Pancreas (tissue), 10 donors: Measurements from ENCODE around the gene ADGRV1. TPM values are rescaled to one million over a fixed set of nuclear protein-coding genes. Genes with fewer than 3 reads are reported as not detected.

Source experiments
- ATAC-seq, 4 donors: fragments of 200-7000 bp; cut with Tn5 transposase; one replicate each; pipeline versions ENCODE4 v1.8.0 to v1.9.1; 2020; ENCODE audit warnings: mild to moderate bottlenecking in 4 of 4, moderate library complexity in 4 of 4
- DNase-seq, 6 donors: peaks; one replicate each; pipeline ENCODE4 v3.0.0-alpha.2; 2020
- FAIRE-seq: peaks from 2 replicates; lab custom pipeline; 2012; peaks lifted over from hg19 to GRCh38; lab: Jason Lieb, UNC
- H3K27ac ChIP-seq, 4 donors: fragments of 200-600 bp; sonication (generic); 1 replicate in 3 of 4; 2 replicates in 1 of 4; pipeline versions ENCODE4 v1.5.0 to v1.8.0; 2020
- H3K27me3 ChIP-seq, 4 donors: fragments of 200-600 bp; one replicate each; pipeline ENCODE4 v1.8.0; 2021
- H3K36me3 ChIP-seq, 3 donors: fragments of 200-600 bp; sonication (generic) in 1 of 3; one replicate each; pipeline versions ENCODE4 v1.5.0 to v1.8.0; 2020 to 2021
- H3K4me1 ChIP-seq, 3 donors: fragments of 200-600 bp; one replicate each; pipeline ENCODE4 v1.8.0; 2021
- H3K4me3 ChIP-seq, 4 donors: fragments of 200-600 bp; sonication (generic) in 2 of 4; one replicate each; pipeline versions ENCODE4 v1.5.0 to v1.8.0; 2020 to 2021
- H3K9me3 ChIP-seq, 4 donors: fragments of 200-600 bp; one replicate each; pipeline ENCODE4 v1.8.0; 2021
- WGBS, 2 donors: extraction: QIAGEN DNeasy Blood & Tissue Kit; methylation state at CpG; one replicate each; pipeline ENCODE4 v1.1.7; 2013; 5-methylcytosine and 5-hydroxymethylcytosine counted together
- intact Hi-C, 3 donors: fragments of 100-400 bp; cut with DNase I; formaldehyde crosslinking; loops; one replicate each; pipeline versions ENCODE4 v1.11.1 to v1.14.2; 2022
- polyA plus RNA-seq, 2 donors: library from polyadenylated mRNA; stranded (reverse); fragments of 200-250 nt; gene quantifications; one replicate each; pipeline ENCODE4 v1.2.3, GENCODE V29; 2013
- total RNA-seq, 6 donors: library from RNA; stranded (reverse); fragmentation: NEBNext Ultra II Directional in 4 of 6; extraction: Animal tissue kit (Norgen Biotek cat#: 25700) in 4 of 6; gene quantifications; one replicate each; pipeline versions ENCODE4 v1.2.1 to v1.2.4, GENCODE V29; 2021 to 2023
- TF ChIP-seq, protein P1 (sequence below), 4 donors: fragments of 200-600 bp; sonication (generic) in 3 of 4; IDR thresholded peaks; one replicate each; pipeline versions ENCODE4 v1.5.0 to v1.8.0; 2021; ENCODE audit warnings: antibody characterized with exemption in 4 of 4
- donor health status: healthy with polysubstance abuse.
- donor health status: DM: no; HTN: no; CAD: no; lungs with moderate emphysema.
- donor health status: DM: no; HTN: no; CAD: no.
- donor health status: control.
- donor health status: control.
- donor health status: Bipolar disorder and iron deficiency.
- donor health status: DM: yes; HTN: yes; CAD: no.
- donor health status: DM: no; HTN: no; CAD: no.
- donor health status: DM: no; HTN: no; CAD: no.
- donor health status: DM: yes; HTN: yes; CAD: no.

The ADGRV1 gene
- total and polyA plus RNA-seq, 8 donors = 3.9 to 6.9 (median 5.4) TPM

DNA sequence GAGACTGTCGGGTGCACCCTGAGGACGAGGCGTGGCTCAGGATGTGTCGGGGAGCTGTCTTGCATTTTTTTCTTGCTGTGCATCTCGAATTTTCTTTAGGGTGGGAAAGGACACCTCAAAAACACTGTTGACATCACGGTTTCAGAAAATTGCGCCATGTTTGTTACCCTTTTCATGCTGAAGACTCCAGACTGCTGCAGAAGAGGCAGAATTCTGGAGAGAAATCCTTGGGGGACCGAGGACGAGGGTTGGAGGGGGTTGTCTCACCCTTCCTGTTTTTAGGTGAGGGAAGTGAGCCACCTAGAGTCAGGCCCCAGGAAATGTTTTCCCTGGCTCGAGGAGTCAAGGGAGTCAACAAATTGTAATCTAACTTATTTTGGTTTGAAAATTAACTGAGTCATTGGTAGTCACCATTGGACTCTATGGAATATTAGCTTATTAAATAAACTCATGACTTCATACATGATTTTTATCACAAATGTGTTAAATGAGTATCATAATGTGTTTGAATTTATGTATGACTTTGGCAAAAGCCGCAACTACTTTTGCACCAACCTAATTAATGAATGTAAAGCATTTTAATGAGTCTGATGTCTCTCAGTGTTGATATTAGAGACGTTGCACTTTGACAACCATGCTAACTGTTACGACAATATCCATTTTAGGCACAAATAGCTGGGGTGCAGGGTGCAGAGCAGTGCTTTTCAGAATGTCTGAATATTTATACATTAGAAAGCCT, 28.5 kb upstream of the ADGRV1 start:
- Histone ChIP-seq H3K4me1 (peaks cover 9 to 29% (median 17%) of the 10 kb centered on the region in 3 donors), H3K27ac (peak overlapping the region; percentile 70 to 94 (median 78)), H3K36me3 (no peaks in the 10 kb centered on the region), H3K4me3 (peak overlapping the region; percentile 74 to 86 (median 79)), H3K9me3 (no peaks in the 10 kb centered on the region), H3K27me3 (no peaks in the 10 kb centered on the region)
- peak in 4 of 6 donors; percentile 62 to 79 (median 74) for DNase-seq
- no peak for FAIRE-seq
- 1 to 2% methylated on average over 13 of the region's 13 CpGs for WGBS, 2 donors
- peak; percentile 73 to 86 (median 80) for ATAC-seq
- intact Hi-C loops = loop anchor here in 2 of 3 donors (10.0 kb wide), 2 partner anchors 55 to 95 kb away; partner anchors contain the start of genes MBLAC2 (in 1 of the 2) and POLR3G (in 1 of the 2)
- TF ChIP-seq, protein P1, sequence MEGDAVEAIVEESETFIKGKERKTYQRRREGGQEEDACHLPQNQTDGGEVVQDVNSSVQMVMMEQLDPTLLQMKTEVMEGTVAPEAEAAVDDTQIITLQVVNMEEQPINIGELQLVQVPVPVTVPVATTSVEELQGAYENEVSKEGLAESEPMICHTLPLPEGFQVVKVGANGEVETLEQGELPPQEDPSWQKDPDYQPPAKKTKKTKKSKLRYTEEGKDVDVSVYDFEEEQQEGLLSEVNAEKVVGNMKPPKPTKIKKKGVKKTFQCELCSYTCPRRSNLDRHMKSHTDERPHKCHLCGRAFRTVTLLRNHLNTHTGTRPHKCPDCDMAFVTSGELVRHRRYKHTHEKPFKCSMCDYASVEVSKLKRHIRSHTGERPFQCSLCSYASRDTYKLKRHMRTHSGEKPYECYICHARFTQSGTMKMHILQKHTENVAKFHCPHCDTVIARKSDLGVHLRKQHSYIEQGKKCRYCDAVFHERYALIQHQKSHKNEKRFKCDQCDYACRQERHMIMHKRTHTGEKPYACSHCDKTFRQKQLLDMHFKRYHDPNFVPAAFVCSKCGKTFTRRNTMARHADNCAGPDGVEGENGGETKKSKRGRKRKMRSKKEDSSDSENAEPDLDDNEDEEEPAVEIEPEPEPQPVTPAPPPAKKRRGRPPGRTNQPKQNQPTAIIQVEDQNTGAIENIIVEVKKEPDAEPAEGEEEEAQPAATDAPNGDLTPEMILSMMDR (IDR thresholded peaks at IDR 0.05) = peak in 3 of 4 donors; percentile 43 to 58 (median 46)

DNA sequence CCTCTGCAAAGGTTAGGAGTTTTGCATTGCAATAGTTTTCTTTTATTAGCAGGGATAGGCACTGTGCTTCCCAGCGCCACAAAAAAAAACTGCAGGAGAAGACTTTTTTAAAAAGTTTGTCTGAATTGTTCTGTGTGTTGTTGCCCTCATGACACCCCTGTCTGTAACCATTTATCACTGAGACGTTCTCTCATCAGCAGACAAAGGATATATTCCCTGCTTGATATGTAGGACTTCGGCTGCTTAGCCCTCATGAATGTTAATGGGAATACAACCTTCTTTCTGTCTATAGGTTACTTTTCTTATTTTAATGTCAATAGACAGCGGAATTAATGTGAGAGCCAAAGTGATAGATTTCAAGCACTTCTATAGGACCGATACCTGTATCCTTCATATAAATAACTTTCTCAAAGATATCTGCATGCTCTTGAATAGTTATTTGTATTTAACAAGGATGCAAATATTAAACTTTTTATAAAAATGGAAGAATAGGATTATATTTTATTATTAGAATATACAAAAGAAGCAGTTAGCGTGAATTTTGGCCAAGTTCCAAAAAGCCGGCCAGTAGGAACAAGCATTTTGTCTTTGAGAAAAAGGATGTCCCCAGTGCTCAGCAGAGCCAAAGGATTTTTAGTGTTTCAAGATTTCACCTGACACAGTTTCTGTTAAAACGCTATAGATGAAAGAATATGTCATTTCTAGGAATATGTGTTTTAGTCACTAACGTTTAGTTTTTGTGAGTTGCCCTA, 27.7 kb upstream of the ADGRV1 start:
- H3K4me1 ChIP-seq = peaks cover 8 to 27% (median 17%) of the 10 kb centered on the region in 3 donors
- H3K36me3 ChIP-seq = no peaks in the 10 kb centered on the region
- DNase-seq (no peak), FAIRE-seq (no peak), ATAC-seq (no peak)
- no peaks in the 10 kb centered on the region for H3K27me3 ChIP-seq
- no peaks in the 10 kb centered on the region for H3K9me3 ChIP-seq
- intact Hi-C loops = loop anchor here in 1 of 3 donors (10.0 kb wide), 1 partner anchor 96 kb away; no protein-coding TSS in a partner anchor
- peak overlapping the region in 1 of 4 donors; percentile 72 for H3K27ac ChIP-seq
- peak overlapping the region in 1 of 4 donors; percentile 75 for H3K4me3 ChIP-seq
- 33 to 38% methylated on average over 9 of the region's 9 CpGs for WGBS, 2 donors
- TF ChIP-seq, protein P1 (IDR thresholded peaks at IDR 0.05) = no peak

DNA sequence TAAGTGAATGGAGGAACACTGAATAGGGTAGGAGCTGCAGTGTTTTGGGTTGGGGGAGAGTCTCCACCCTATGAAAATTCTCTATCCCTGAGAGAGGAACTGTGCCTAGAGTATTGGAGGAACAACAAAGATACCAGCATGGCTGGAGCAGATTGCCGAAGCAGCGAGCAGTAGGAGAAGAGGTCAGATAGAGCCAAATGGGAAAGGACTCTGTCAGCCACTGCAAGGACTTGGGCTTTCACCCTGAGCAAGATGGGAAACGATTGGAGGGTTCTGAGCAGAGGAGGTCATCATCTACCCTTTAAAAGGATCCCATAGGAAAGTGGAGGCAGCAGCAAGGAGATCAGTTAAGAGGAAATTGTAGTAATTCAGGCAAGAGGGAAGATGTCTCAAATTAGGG, 24.8 kb upstream of the ADGRV1 start:
- 59 to 64% methylated on average over 3 of the region's 3 CpGs for WGBS, 2 donors
- intact Hi-C loops = loop anchor here in 1 of 3 donors (10.0 kb wide), 1 partner anchor 99 kb away; no protein-coding TSS in a partner anchor
- peaks cover 4 to 6% (median 4%) of the 10 kb centered on the region in 3 donors for H3K4me1 ChIP-seq
- H3K4me3 ChIP-seq = no peak overlapping the region
- H3K9me3 ChIP-seq = no peaks in the 10 kb centered on the region
- ATAC-seq (no peak), FAIRE-seq (no peak), DNase-seq (no peak)
- no peaks in the 10 kb centered on the region for H3K36me3 ChIP-seq
- TF ChIP-seq, protein P1 (IDR thresholded peaks at IDR 0.05) = no peak
- no peaks in the 10 kb centered on the region for H3K27me3 ChIP-seq
- no peak overlapping the region for H3K27ac ChIP-seq

DNA sequence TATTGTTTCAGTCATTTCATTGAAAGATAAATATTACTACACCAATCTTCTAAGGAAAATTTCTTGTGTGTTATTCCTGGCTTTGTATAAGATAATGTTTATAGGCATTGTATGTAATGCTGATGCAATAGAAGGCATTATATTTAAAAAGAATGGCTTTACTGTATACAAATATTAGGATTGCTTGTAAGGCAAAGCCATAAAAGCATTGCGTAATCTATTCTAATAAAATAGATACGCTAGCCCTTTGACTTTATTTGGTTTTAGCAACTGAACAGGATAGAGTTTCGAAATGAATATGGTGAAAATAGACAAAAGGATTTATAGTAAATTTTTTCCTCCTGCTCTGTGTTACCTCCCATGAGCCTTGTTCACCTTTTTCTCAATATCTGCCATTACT, 23.7 kb upstream of the ADGRV1 start:
- WGBS, 2 donors = 73 to 82% methylated on average over 3 of the region's 3 CpGs
- no peak for ATAC-seq
- intact Hi-C loops = loop anchor here in 1 of 3 donors (10.0 kb wide), 1 partner anchor 100 kb away; no protein-coding TSS in a partner anchor

More for the DNA sequence above, 23.7 kb upstream of the ADGRV1 start:
- DNase-seq (no peak), FAIRE-seq (no peak)
- H3K36me3 ChIP-seq = no peaks in the 10 kb centered on the region
- H3K27me3 ChIP-seq = no peaks in the 10 kb centered on the region
- TF ChIP-seq, protein P1 (IDR thresholded peaks at IDR 0.05) = no peak
- H3K9me3 ChIP-seq = no peaks in the 10 kb centered on the region
- no peak overlapping the region for H3K4me3 ChIP-seq
- H3K4me1 ChIP-seq = peaks cover 4 to 6% (median 4%) of the 10 kb centered on the region in 3 donors
- no peak overlapping the region for H3K27ac ChIP-seq
